H1 (cell line): Measurements from ENCODE around the gene BLOC1S1. TPM values are rescaled to one million over a fixed set of nuclear protein-coding genes. Genes with fewer than 3 reads are reported as not detected.

Source experiments
- CTCF ChIA-PET: fragments of 300-600 bp; sonication (Branson Sonifier 250); formaldehyde crosslinking; loops from one replicate; lab custom pipeline; 2021; ENCODE audit not compliant: partially characterized antibody; lab: Charles Lee
- POLR2A ChIA-PET: fragments of 300-600 bp; sonication (Branson Sonifier 250); formaldehyde crosslinking; loops from one replicate; lab custom pipeline; 2021; ENCODE audit warnings: inconsistent platforms; ENCODE audit not compliant: partially characterized antibody; lab: Charles Lee
- DNase-seq, 2 experiments: peaks; one replicate each; pipeline versions ENCODE4 v3.0.0 to v3.0.0-alpha.2; 2010 to 2022; ENCODE audit warnings: low spot score in 2 of 2, low read depth in 1 of 2, mixed read lengths in 1 of 2
- FAIRE-seq: peaks from 2 replicates; lab custom pipeline; 2011; peaks lifted over from hg19 to GRCh38; lab: Jason Lieb, UNC
- H2AFZ ChIP-seq: 2 replicates; pipeline ENCODE4 v1.8.1; 2012; ENCODE audit warnings: low read length, inconsistent platforms
- H2AK5ac ChIP-seq: 2 replicates; pipeline ENCODE4 v1.6.1; 2013; ENCODE audit warnings: low read depth, low read length
- H2BK120ac ChIP-seq: replicated peaks from 2 replicates; pipeline ENCODE3; 2013; ENCODE audit warnings: low read depth, low read length, inconsistent platforms
- H2BK12ac ChIP-seq: 2 replicates; pipeline ENCODE4 v1.6.1; 2013; ENCODE audit warnings: low read depth, low read length
- H2BK15ac ChIP-seq: 2 replicates; pipeline ENCODE4 v1.6.1; 2013; ENCODE audit warnings: low read length
- H2BK20ac ChIP-seq: 2 replicates; pipeline ENCODE4 v1.6.1; 2013; ENCODE audit warnings: low read length
- H2BK5ac ChIP-seq: 2 replicates; pipeline ENCODE4 v1.6.1; 2013; ENCODE audit warnings: low read depth, low read length
- H3K14ac ChIP-seq: 2 replicates; pipeline ENCODE4 v1.6.1; 2013; ENCODE audit warnings: inconsistent platforms; ENCODE audit not compliant: insufficient read length
- H3K18ac ChIP-seq: 2 replicates; pipeline ENCODE4 v1.6.1; 2013; ENCODE audit warnings: low read length; ENCODE audit errors: extremely low read depth
- H3K23ac ChIP-seq: 2 replicates; pipeline ENCODE4 v1.6.1; 2013; ENCODE audit warnings: inconsistent platforms; ENCODE audit not compliant: insufficient read length
- H3K23me2 ChIP-seq: 2 replicates; pipeline ENCODE4 v1.6.1; 2013; ENCODE audit warnings: low read depth, low read length
- H3K27ac ChIP-seq: 2 replicates; pipeline ENCODE4 v1.6.1; 2011; ENCODE audit warnings: low read depth, low read length, inconsistent platforms
- H3K27me3 ChIP-seq, 4 experiments: replicated peaks in 1 of 4; 1 replicate in 1 of 4; 2 replicates in 3 of 4; pipeline versions ENCODE4 v1.6.1 to v1.8.1; 2011 to 2013; ENCODE audit warnings: low read length in 3 of 4, mild to moderate bottlenecking in 3 of 4, inconsistent platforms in 2 of 4, mixed read lengths in 2 of 4, moderate library complexity in 1 of 4; ENCODE audit not compliant: control insufficient read depth in 3 of 4, insufficient read depth in 3 of 4; ENCODE audit errors: extremely low read depth in 1 of 4
- H3K36me3 ChIP-seq, 4 experiments: 2 replicates each; pipeline versions ENCODE4 v1.6.1 to v1.8.1; 2011 to 2013; ENCODE audit warnings: mild to moderate bottlenecking in 4 of 4, low read length in 3 of 4, moderate library complexity in 2 of 4, control low read depth in 1 of 4, inconsistent platforms in 1 of 4; ENCODE audit not compliant: insufficient read depth in 4 of 4, control insufficient read depth in 2 of 4
- H3K4ac ChIP-seq: replicated peaks from 2 replicates; pipeline ENCODE3; 2013; ENCODE audit warnings: low read length, low read depth, mixed read lengths, inconsistent platforms; ENCODE audit not compliant: insufficient read length
- H3K4me1 ChIP-seq, 4 experiments: replicated peaks in 1 of 4; 1 replicate in 1 of 4; 2 replicates in 3 of 4; pipeline versions ENCODE4 v1.6.1 to v1.8.1; 2011 to 2013; ENCODE audit warnings: low read length in 3 of 4, inconsistent platforms in 2 of 4, mixed read lengths in 1 of 4; ENCODE audit not compliant: insufficient read depth in 4 of 4, control insufficient read depth in 3 of 4
- H3K4me2 ChIP-seq, 2 experiments: 2 replicates each; pipeline versions ENCODE4 v1.6.1 to v1.8.1; 2011 to 2013; ENCODE audit warnings: low read depth in 2 of 2, low read length in 2 of 2, control low read depth in 1 of 2, inconsistent platforms in 1 of 2, mild to moderate bottlenecking in 1 of 2; ENCODE audit not compliant: insufficient read depth in 1 of 2
- H3K4me3 ChIP-seq, 4 experiments: fragments of 200-600, 300-600 bp in 1 of 4; sonication (generic), shearing (Covaris generic), sonication (Bioruptor Twin) in 1 of 4; 2 replicates each; pipeline versions ENCODE4 v1.5.1 to v1.8.1; 2011 to 2016; ENCODE audit warnings: low read length in 4 of 4, low read depth in 3 of 4, control low read depth in 2 of 4, inconsistent platforms in 2 of 4, mild to moderate bottlenecking in 2 of 4, mixed read lengths in 1 of 4, moderate library complexity in 1 of 4; ENCODE audit not compliant: insufficient read depth in 2 of 4; ENCODE audit errors: extremely low read depth in 1 of 4
- H3K56ac ChIP-seq: replicated peaks from 2 replicates; pipeline ENCODE3; 2013; ENCODE audit warnings: low read depth, mild to moderate bottlenecking, mixed read lengths, low read length, inconsistent platforms; ENCODE audit not compliant: insufficient read length
- H3K79me1 ChIP-seq: 2 replicates; pipeline ENCODE4 v1.6.1; 2013; ENCODE audit warnings: low read depth, low read length, control low read depth
- H3K79me2 ChIP-seq, 2 experiments: 2 replicates each; pipeline versions ENCODE4 v1.6.1 to v1.8.1; 2012 to 2013; ENCODE audit warnings: low read length in 2 of 2, mild to moderate bottlenecking in 2 of 2, inconsistent platforms in 1 of 2; ENCODE audit not compliant: insufficient read depth in 2 of 2, control insufficient read depth in 1 of 2
- H3K9ac ChIP-seq, 4 experiments: replicated peaks in 1 of 4; 1 replicate in 1 of 4; 2 replicates in 3 of 4; pipeline versions ENCODE4 v1.6.1 to v1.8.1; 2011 to 2013; ENCODE audit warnings: low read depth in 3 of 4, low read length in 3 of 4, control low read depth in 2 of 4, mild to moderate bottlenecking in 2 of 4, moderate library complexity in 2 of 4, inconsistent platforms in 1 of 4; ENCODE audit errors: extremely low read depth in 1 of 4
- H3K9me3 ChIP-seq, 2 experiments: 2 replicates each; pipeline versions ENCODE4 v1.6.1 to v1.8.1; 2012 to 2013; ENCODE audit warnings: mild to moderate bottlenecking in 2 of 2, moderate library complexity in 2 of 2, control low read depth in 1 of 2, inconsistent platforms in 1 of 2, low read depth in 1 of 2, low read length in 1 of 2, mixed read lengths in 1 of 2; ENCODE audit not compliant: insufficient read depth in 2 of 2
- H4K20me1 ChIP-seq, 2 experiments: replicated peaks in 1 of 2; 2 replicates each; pipeline versions ENCODE3 to v1.8.1; 2011 to 2013; ENCODE audit warnings: inconsistent platforms in 2 of 2, low read length in 2 of 2, mild to moderate bottlenecking in 1 of 2; ENCODE audit not compliant: insufficient read depth in 2 of 2, control insufficient read depth in 1 of 2
- H4K5ac ChIP-seq: 2 replicates; pipeline ENCODE4 v1.6.1; 2013; ENCODE audit warnings: low read length, low read depth, mixed read lengths, inconsistent platforms; ENCODE audit not compliant: insufficient read length
- H4K8ac ChIP-seq: 2 replicates; pipeline ENCODE4 v1.8.0; 2013; ENCODE audit warnings: mild to moderate bottlenecking, moderate library complexity, low read length, inconsistent platforms; ENCODE audit not compliant: insufficient read depth; ENCODE audit errors: extremely low read depth
- H4K91ac ChIP-seq: replicated peaks from 2 replicates; pipeline ENCODE3; 2013; ENCODE audit warnings: low read length, mixed read lengths, inconsistent platforms; ENCODE audit not compliant: insufficient read length
- ASH2L ChIP-seq: fragments of 200-600, 300-600 bp; sonication (generic); IDR thresholded peaks from one replicate; pipeline ENCODE4 v1.7.1; 2017; ENCODE audit warnings: low read length
- CBX8 ChIP-seq: fragments of 300-800, 300-1000 bp; sonication (generic); IDR thresholded peaks from 2 replicates; pipeline ENCODE4 v1.7.1; 2016; ENCODE audit warnings: low read depth, low read length, borderline replicate concordance
- CHD2 ChIP-seq: IDR thresholded peaks from 2 replicates; pipeline ENCODE4 v1.6.1; 2012; ENCODE audit warnings: low read length, improper control_type of control experiment
- GABPA ChIP-seq: IDR thresholded peaks from 2 replicates; pipeline ENCODE4 v1.6.1; 2011; ENCODE audit warnings: mild to moderate bottlenecking, low read length, moderate library complexity, borderline replicate concordance; ENCODE audit not compliant: insufficient read depth
- PHF8 ChIP-seq: fragments of 200-600 bp; sonication (generic); conservative IDR thresholded peaks from 2 replicates; pipeline ENCODE4 v1.7.1; 2012; ENCODE audit warnings: low read depth, mild to moderate bottlenecking, inconsistent platforms, low read length, moderate library complexity
- POLR2AphosphoS5 ChIP-seq: IDR thresholded peaks from 2 replicates; pipeline ENCODE4 v1.6.1; 2011; ENCODE audit warnings: low read depth, low read length
- SP2 ChIP-seq: IDR thresholded peaks from 2 replicates; pipeline ENCODE4 v1.6.1; 2012; ENCODE audit warnings: mild to moderate bottlenecking, low read length, inconsistent platforms
- TAF1 ChIP-seq: IDR thresholded peaks from 2 replicates; pipeline ENCODE4 v1.6.1; 2011; ENCODE audit warnings: mild to moderate bottlenecking, low read depth, low read length
- TAF7 ChIP-seq: optimal IDR thresholded peaks from 2 replicates; pipeline ENCODE3; 2011; ENCODE audit warnings: low read depth, mild to moderate bottlenecking, inconsistent platforms, low read length, moderate library complexity, borderline replicate concordance
- TCF12 ChIP-seq: IDR thresholded peaks from 2 replicates; pipeline ENCODE4 v1.6.1; 2011; ENCODE audit warnings: low read depth, mild to moderate bottlenecking, low read length
- YY1 ChIP-seq: IDR thresholded peaks from 2 replicates; pipeline ENCODE4 v1.6.1; 2011; ENCODE audit warnings: low read depth, mild to moderate bottlenecking, low read length
- WGBS, 2 experiments: shearing (Covaris generic) in 1 of 2; methylation state at CpG; one replicate each; pipeline versions ENCODE4 v1.1.6 to v1.1.7; 2013 to 2015; ENCODE audit warnings: low lambda C conversion rate in 2 of 2, mixed read lengths in 2 of 2, inconsistent platforms in 1 of 2, low coverage in 1 of 2, missing lambda C conversion rate in 1 of 2; ENCODE audit not compliant: insufficient replicate concordance in 2 of 2, insufficient coverage in 1 of 2, insufficient read length in 1 of 2; ENCODE audit errors: extremely low coverage in 1 of 2, missing lambda C conversion rate in 1 of 2; 5-methylcytosine and 5-hydroxymethylcytosine counted together
- polyA plus RNA-seq, 7 experiments: library from polyadenylated mRNA; depleted of rRNA in 3 of 7; stranded (reverse) in 5 of 7; unstranded in 2 of 7; fragments of >200 nt in 5 of 7; fragments of 200-250 nt in 2 of 7; gene quantifications; 1 replicate in 5 of 7; 2 replicates in 1 of 7; 4 replicates in 1 of 7; pipeline versions ENCODE4 v1.2.1 to v1.2.3, GENCODE V29; 2011 to 2013; ENCODE audit warnings: missing spikeins in 2 of 7, mixed read lengths in 2 of 7
- total RNA-seq: library from RNA; stranded (reverse); fragmentation: NEBNext Ultra II Directional; extraction: Animal tissue kit (Norgen Biotek cat#: 25700); gene quantifications from 2 replicates; pipeline ENCODE4 v1.2.1, GENCODE V29; 2021

The BLOC1S1 gene
- total and polyA plus RNA-seq, 2 of the 8 experiments (the other 6 are each of a cell fraction or from before 2014, with no cell fraction given) = 91.1 to 185 TPM

DNA sequence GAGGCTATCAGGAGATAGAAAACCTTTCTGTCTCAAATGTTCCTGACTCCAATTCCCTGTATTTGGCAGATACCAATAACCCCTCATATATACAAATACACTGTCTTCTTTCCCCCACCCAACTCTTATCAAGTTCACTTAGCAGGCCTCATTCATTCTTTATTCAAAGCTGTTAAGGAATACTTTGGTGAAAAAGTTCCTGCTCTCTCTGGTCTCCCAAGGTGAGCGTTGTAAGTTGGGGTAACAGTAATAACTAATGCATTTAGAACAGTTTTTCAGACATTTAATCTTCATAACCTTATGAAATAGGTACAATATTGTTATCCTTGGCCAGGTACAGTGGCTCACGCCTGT lies 23.2 kb downstream of the BLOC1S1 start:
- H3K79me2 ChIP-seq = peaks cover 0 to 6% of the 10 kb centered on the region in 2 experiments; a peak in 2 of 4 replicates
- H3K9me3 ChIP-seq = no peaks in the 10 kb centered on the region
- no peak overlapping the region for H2BK15ac ChIP-seq
- H2AK5ac ChIP-seq = no peak overlapping the region
- H4K91ac ChIP-seq = no peak overlapping the region
- peaks cover 2 to 24% (median 10%) of the 10 kb centered on the region in 4 experiments; a peak in 6 of 7 replicates for H3K4me1 ChIP-seq
- H3K4ac ChIP-seq = no peak overlapping the region
- H3K9ac ChIP-seq = no peak overlapping the region
- H2BK12ac ChIP-seq = no peak overlapping the region
- ChIA-PET POLR2A (interaction anchor here (0.9 to 34.1 kb wide), 15 partner anchors 10 to 340 kb away, joined by 3 to 809 read pairs (median 6); partner anchors contain the start of genes BLOC1S1, CD63, DGKA and DNAJC14), CTCF (interaction anchor here (0.8 to 11.1 kb wide), 43 partner anchors 9 to 1037 kb away, joined by 3 to 229 read pairs (median 8); partner anchors contain the start of genes BLOC1S1, CD63, DNAJC14 and ITGA7)
- FAIRE-seq (no peak), DNase-seq (no peak)
- H4K8ac ChIP-seq = no peak overlapping the region
- H3K23ac ChIP-seq = no peak overlapping the region
- H4K5ac ChIP-seq = no peak overlapping the region
- WGBS, 2 experiments = 87% methylated on average over 2 of the region's 2 CpGs; no CpG with 5 or more reads in 1 of the 2 experiments
- no peak overlapping the region for H3K56ac ChIP-seq
- H2BK20ac ChIP-seq = no peak overlapping the region
- peak overlapping the region in 1 of 4 experiments; percentile 62; a peak in 2 of 8 replicates for H3K4me3 ChIP-seq
- no peaks in the 10 kb centered on the region for H3K36me3 ChIP-seq
- H3K79me1 ChIP-seq = peaks cover 1% of the 10 kb centered on the region; the same call in 1 of the 2 replicates
- H3K14ac ChIP-seq = no peak overlapping the region
- peaks cover 12% of the 10 kb centered on the region for H3K23me2 ChIP-seq
- H3K27me3 ChIP-seq = no peaks in the 10 kb centered on the region
- H2BK120ac ChIP-seq = no peak overlapping the region
- H2AFZ ChIP-seq = no peak overlapping the region
- no peak overlapping the region for H3K27ac ChIP-seq
- no peak overlapping the region for H2BK5ac ChIP-seq
- peak overlapping the region; percentile 77 to 86; a peak in 2 of 4 replicates for H3K4me2 ChIP-seq
- no peaks in the 10 kb centered on the region for H4K20me1 ChIP-seq
- H3K18ac ChIP-seq = no peak overlapping the region
- no peak for TF ChIP-seq POLR2AphosphoS5
- no peak for TF ChIP-seq PHF8
- TF ChIP-seq TAF1 = no peak
- no peak for TF ChIP-seq CHD2
- no peak for TF ChIP-seq TAF7
- no peak for TF ChIP-seq ASH2L
- TF ChIP-seq GABPA = no peak
- no peak for TF ChIP-seq CBX8
- TF ChIP-seq YY1 = no peak
- TF ChIP-seq SP2 = no peak
- no peak for TF ChIP-seq TCF12
